GM21390 (cell line): ENCODE measurements around the gene KLHL3.

ENCODE experiments used
- ATAC-seq: cut with Tn5 transposase; IDR thresholded peaks from one replicate; pipeline ENCODE4 v1.9.1; 2021; ENCODE audit not compliant: unreplicated experiment

Gene KLHL3

DNA sequence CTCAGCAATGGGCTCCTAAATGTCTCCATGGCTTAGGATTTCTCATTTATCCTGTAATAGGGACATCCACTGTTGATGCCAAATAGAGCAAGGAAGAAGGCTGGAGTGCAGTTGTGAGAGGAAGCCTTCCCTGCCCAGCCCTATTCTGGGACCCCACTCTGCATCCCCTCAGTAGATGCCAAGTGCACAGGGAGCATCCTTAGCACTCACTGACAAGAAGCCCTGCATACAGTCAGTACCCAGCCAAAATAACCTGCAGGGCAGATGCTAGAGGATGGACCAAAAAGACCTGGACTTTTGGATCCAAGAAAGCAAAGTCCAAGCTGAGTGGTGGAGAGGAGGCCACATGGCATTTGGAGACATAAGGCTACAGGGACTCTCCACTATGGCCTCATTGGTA, 123.3 kb downstream of the KLHL3 start:
- no peak for ATAC-seq

GRCh38 chr5:137611794-137612435, 124.0 kb downstream of the KLHL3 start:
- no peak for ATAC-seq

DNA sequence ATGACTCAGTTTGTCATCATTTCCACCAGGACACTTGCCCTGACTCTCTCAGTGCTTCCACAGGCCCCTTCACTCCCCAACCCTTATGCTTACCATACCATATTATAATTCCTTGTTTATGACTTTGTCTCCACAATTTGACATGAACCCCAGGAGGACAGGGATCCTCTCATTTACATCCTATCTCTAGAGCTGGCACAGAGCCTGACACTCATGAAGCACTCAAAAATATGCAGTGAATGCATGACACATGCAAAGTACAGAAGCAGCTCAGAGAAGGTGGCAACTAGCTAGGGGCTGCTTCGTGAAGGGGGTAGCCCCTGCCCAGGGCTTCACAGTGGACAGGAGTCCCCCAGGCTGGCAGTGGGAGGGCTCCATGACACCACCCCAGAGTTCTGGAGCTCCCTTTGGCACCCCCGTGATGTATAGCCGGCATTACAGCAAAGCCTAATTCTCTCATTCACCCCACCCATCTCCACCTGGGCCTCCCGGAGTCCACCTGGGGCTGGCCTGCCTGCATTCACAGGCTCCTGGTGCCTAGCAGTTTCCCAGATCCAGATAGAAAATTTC, 124.8 kb downstream of the KLHL3 start:
- ATAC-seq, result no peak

- no peak for ATAC-seq
Observed at GRCh38 chr5:137610598-137610997, 125.3 kb downstream of the KLHL3 start.

- ATAC-seq, result no peak
Observed at GRCh38 chr5:137609127-137609526, 126.8 kb downstream of the KLHL3 start.

GRCh38 chr5:137607771-137608170, 128.1 kb downstream of the KLHL3 start:
- no peak for ATAC-seq

DNA sequence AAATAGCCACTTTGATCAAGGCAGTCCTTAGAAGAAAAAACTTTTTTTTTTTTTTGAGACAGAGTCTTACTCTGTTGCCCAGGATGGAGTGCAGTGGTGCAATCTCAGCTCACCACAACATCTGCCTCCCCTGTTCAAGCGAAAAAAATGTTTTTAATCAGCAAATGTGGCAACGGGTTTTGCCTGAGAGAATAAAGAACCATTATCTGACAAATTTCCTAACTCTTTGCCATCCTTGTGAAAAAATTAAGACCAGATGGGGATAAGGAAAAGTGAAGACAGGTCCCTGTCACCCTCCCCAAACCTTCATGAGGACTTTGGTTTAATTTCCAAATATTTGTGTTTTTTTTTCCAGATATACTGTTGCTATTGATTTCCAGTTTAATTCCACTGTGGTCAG, 129.5 kb downstream of the KLHL3 start:
- no peak for ATAC-seq

- no peak for ATAC-seq
Observed at GRCh38 chr5:137605411-137605810, 130.5 kb downstream of the KLHL3 start.

GRCh38 chr5:137604348-137605095, 131.4 kb downstream of the KLHL3 start:
- no peak for ATAC-seq

- no peak for ATAC-seq
Observed at GRCh38 chr5:137603891-137604290, 132.0 kb downstream of the KLHL3 start.

DNA sequence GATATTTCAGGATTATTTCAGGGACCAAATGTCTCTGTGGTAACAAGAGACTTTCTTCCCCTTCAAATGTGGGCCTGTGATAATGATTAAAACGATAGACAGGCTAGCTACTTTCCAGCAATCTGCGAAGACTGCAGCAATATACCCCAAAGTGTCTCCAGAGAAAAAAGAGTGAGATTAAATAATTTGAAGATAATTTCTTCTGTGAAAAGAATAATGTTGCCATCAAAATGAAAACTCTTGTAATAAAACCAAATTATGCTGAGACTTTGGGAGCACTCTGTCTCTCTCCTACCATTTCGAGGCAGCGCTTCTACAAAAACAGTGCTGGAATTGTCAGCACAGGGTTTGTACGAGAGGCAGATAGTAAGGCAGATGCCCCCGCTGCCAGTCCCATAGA, 132.5 kb downstream of the KLHL3 start:
- no peak for ATAC-seq

DNA sequence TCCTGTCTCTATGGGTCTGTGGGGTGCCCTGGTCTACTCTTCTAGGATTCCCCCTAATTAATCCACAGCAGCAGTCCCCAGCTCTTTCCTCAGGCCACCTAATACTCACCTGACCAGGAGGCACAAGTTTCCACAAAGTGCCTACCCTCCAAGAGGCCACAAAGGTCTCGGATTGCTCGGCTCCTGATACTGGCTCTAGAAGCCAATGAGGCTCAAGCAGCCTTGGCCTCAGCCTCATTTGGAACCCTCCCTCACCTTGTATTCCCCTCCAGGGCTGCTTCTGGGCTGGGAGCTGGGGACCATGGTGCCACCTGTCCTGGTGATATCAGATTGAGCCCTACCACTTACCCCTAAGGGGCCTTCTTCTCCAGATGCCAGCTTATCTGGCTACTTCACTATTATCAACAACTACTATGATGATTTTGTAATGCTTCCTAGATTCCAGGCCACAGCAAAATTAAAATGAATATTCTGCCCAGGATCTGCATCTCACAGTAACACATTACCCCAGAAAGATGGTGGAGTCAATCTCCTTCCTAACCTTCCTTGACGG, 133.1 kb downstream of the KLHL3 start:
- no peak for ATAC-seq

- no peak for ATAC-seq
Observed at GRCh38 chr5:137600721-137601360, 135.0 kb downstream of the KLHL3 start.

- ATAC-seq, result no peak
Observed at GRCh38 chr5:137599457-137599856, 136.4 kb downstream of the KLHL3 start.

DNA sequence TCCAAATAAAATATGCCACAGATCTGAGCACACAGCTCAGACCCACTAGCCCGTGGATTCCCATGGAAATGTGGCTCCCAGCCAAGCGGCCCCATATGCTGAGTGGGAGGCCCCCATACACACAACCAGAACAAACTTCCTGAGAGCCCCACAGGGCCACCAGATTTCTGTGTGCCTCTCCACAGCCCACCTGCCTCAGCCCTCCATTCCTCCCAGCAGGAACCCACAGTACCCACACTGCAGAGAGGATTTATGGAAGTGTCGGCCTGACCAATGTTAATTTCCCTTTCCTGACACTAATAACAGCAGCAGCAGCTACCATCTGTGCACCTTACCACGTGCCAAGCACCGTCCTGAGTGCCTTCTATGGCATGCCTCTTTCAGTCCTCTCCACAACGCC, 137.5 kb downstream of the KLHL3 start:
- ATAC-seq, result no peak

DNA sequence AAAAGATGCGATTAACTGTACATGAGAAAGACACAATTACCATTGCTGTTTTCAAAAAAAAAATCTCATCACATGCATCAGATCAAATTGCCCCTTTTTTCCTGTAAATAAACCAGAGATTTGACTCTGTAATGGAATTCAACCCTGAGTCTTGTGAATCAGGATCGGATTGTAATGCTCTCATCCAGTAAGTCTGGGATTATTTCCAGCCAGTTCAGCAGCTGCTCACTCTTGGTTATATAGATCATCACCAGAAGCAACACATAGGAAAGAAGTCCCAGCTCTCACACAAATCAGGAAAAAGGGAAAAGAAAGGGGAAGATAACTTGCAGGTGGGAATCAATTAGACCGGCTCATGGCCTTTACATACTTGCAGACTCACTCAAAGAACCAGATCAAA, 138.9 kb downstream of the KLHL3 start:
- no peak for ATAC-seq

GRCh38 chr5:137595396-137596079, 140.4 kb downstream of the KLHL3 start:
- ATAC-seq, result no peak

- no peak for ATAC-seq
Observed at GRCh38 chr5:137594717-137595116, 141.2 kb downstream of the KLHL3 start.

GRCh38 chr5:137592317-137592716, 143.6 kb downstream of the KLHL3 start:
- no peak for ATAC-seq

GRCh38 chr5:137589185-137589584, 146.7 kb downstream of the KLHL3 start:
- ATAC-seq, result no peak

DNA sequence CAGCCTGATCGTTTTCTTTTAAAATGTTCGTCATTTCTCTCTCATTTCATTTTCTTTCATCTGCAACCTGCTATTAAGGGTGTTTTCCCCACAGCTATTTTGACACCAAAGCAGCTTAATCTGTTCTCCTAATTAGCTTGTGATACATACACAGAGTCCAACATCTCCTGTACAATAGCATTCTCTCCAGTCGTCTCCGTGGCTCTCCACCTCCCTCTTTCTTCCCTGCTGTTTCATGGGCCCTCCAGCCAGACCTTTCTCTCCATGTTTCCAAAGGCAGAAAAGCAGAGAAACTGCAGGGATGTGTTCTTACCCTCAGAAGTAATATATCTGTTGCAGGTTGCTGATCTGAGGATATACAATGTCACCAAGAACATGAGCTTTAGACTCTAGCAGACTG, 148.0 kb downstream of the KLHL3 start:
- no peak for ATAC-seq
